Stomach (tissue), 9 donors: ENCODE data around the gene MAEA. TPM values are rescaled to one million over a fixed set of nuclear protein-coding genes. Genes with fewer than 3 reads are reported as not detected.

Experiments used
- DNase-seq, 2 donors: peaks; one replicate each; pipeline versions ENCODE4 v3.0.0 to v3.0.0-alpha.2; 2013 to 2019
- H3K27ac ChIP-seq, 5 donors: fragments of 200-600 bp in 4 of 5; sonication (generic) in 4 of 5; one replicate each; pipeline ENCODE4 v1.5.1; 2013 to 2019; ENCODE audit warnings: mild to moderate bottlenecking in 1 of 5, moderate library complexity in 1 of 5
- H3K27me3 ChIP-seq, 3 donors: fragments of 200-600 bp; sonication (generic); one replicate each; pipeline ENCODE4 v1.5.1; 2017 to 2019; ENCODE audit warnings: mixed run types in 1 of 3
- H3K36me3 ChIP-seq, 4 donors: fragments of 200-600 bp; sonication (generic); 1 replicate in 3 of 4; 2 replicates in 1 of 4; pipeline ENCODE4 v1.5.1; 2016 to 2019
- H3K4me1 ChIP-seq, 4 donors: fragments of 200-600 bp; sonication (generic); one replicate each; pipeline ENCODE4 v1.5.1; 2016 to 2019
- H3K4me3 ChIP-seq, 4 donors: fragments of 200-600 bp; sonication (generic) in 3 of 4; one replicate each; pipeline ENCODE4 v1.5.1; 2016 to 2019; ENCODE audit warnings: mild to moderate bottlenecking in 1 of 4
- H3K9me3 ChIP-seq, 4 donors: fragments of 200-600 bp; sonication (generic); one replicate each; pipeline ENCODE4 v1.5.1; 2016 to 2019
- CTCF ChIP-seq, 7 experiments: fragments of 450-650 bp in 4 of 7; fragments of 200-600 bp in 3 of 7; sonication (generic) in 3 of 7; IDR thresholded peaks; one replicate each; pipeline ENCODE4 v1.5.1; 2016 to 2019; ENCODE audit warnings: antibody characterized with exemption in 7 of 7, control low read depth in 2 of 7, mild to moderate bottlenecking in 1 of 7
- EP300 ChIP-seq: sonication (generic); formaldehyde crosslinking; IDR thresholded peaks from one replicate; pipeline ENCODE4 v1.6.1; 2017; ENCODE audit warnings: antibody characterized with exemption
- POLR2A ChIP-seq, 4 donors: fragments of 450-650 bp; IDR thresholded peaks; one replicate each; pipeline ENCODE4 v1.6.1; 2016; ENCODE audit warnings: antibody characterized with exemption in 4 of 4, control low read depth in 2 of 4, mild to moderate bottlenecking in 1 of 4, moderate library complexity in 1 of 4
- POLR2AphosphoS5 ChIP-seq, 3 donors: sonication (generic); formaldehyde crosslinking; IDR thresholded peaks; one replicate each; pipeline ENCODE4 v1.6.1; 2016; ENCODE audit warnings: antibody characterized with exemption in 3 of 3
- WGBS, 5 donors: extraction: QIAGEN DNeasy Blood & Tissue Kit in 3 of 5; methylation state at CpG; one replicate each; pipeline versions ENCODE4 v1.1.5 to v1.1.7; 2013 to 2018; 5-methylcytosine and 5-hydroxymethylcytosine counted together
- intact Hi-C: fragments of 100-400 bp; cut with DNase I; formaldehyde crosslinking; loops from one replicate; pipeline ENCODE4 v1.15.1; 2023; ENCODE audit warnings: low total_unique reads
- polyA plus RNA-seq, 3 donors: library from polyadenylated mRNA; stranded (reverse); fragments of 200-250 nt; gene quantifications; one replicate each; pipeline ENCODE4 v1.2.3, GENCODE V29; 2013
- total RNA-seq, 5 donors: library from RNA; depleted of rRNA; stranded (reverse); fragments of >200 nt; gene quantifications; one replicate each; pipeline versions ENCODE4 v1.1.0 to v1.2.3, GENCODE V29; 2014 to 2016
- donor health status: healthy with polysubstance abuse.
- donor health status: Bipolar disorder and iron deficiency.
- donor health status: healthy.

The MAEA gene
- total and polyA plus RNA-seq, 8 donors: 34.0 to 295 (median 63.0) TPM

GRCh38 chr4:1329408-1330371, 40.0 kb downstream of the MAEA start:
- H3K4me1 ChIP-seq: peaks cover 0 to 35% (median 12%) of the 10 kb centered on the region in 4 donors
- intact Hi-C loops: loop anchor here (10.0 kb wide), 1 partner anchor 75 kb away; no protein-coding TSS in a partner anchor
- WGBS, 5 donors: 56 to 70% (median 66%) methylated on average over 26 to 34 of the region's 34 CpGs
- DNase-seq: peak in 1 of 2 donors; percentile 21
- TF ChIP-seq EP300 (no peak), CTCF (IDR thresholded peaks at IDR 0.05) (no peak), POLR2A (IDR thresholded peaks at IDR 0.05) (no peak), POLR2AphosphoS5 (IDR thresholded peaks at IDR 0.05) (no peak)
- H3K27ac ChIP-seq: peak overlapping the region in 4 of 5 donors; percentile 10 to 47 (median 28)
- no peak overlapping the region for H3K4me3 ChIP-seq
- peaks cover 45 to 96% (median 94%) of the 10 kb centered on the region in 4 donors for H3K36me3 ChIP-seq
- H3K27me3 ChIP-seq: no peaks in the 10 kb centered on the region
- H3K9me3 ChIP-seq: no peaks in the 10 kb centered on the region

GRCh38 chr4:1330761-1331590, 41.3 kb downstream of the MAEA start:
- Histone ChIP-seq H3K4me1 (peaks cover 0 to 35% (median 12%) of the 10 kb centered on the region in 4 donors), H3K27ac (no peak overlapping the region), H3K4me3 (no peak overlapping the region), H3K27me3 (no peaks in the 10 kb centered on the region), H3K9me3 (no peaks in the 10 kb centered on the region), H3K36me3 (peaks cover 45 to 91% (median 88%) of the 10 kb centered on the region in 4 donors)
- peak in 1 of 2 donors; percentile 51 for DNase-seq
- WGBS, 5 donors: 73 to 88% (median 85%) methylated on average over 26 to 34 of the region's 34 CpGs
- intact Hi-C loops: loop anchor here (10.0 kb wide), 1 partner anchor 76 kb away; no protein-coding TSS in a partner anchor
- TF ChIP-seq CTCF (IDR thresholded peaks at IDR 0.05) (no peak), POLR2AphosphoS5 (IDR thresholded peaks at IDR 0.05) (no peak), POLR2A (IDR thresholded peaks at IDR 0.05) (no peak), EP300 (no peak)

GRCh38 chr4:1331591-1332353, 42.1 kb downstream of the MAEA start:
- no peak overlapping the region for H3K4me3 ChIP-seq
- H3K27ac ChIP-seq: no peak overlapping the region
- H3K9me3 ChIP-seq: no peaks in the 10 kb centered on the region
- DNase-seq: no peak
- intact Hi-C loops: loop anchor here (10.0 kb wide), 1 partner anchor 77 kb away; no protein-coding TSS in a partner anchor
- H3K36me3 ChIP-seq: peaks cover 45 to 91% (median 88%) of the 10 kb centered on the region in 4 donors
- H3K27me3 ChIP-seq: no peaks in the 10 kb centered on the region
- TF ChIP-seq EP300: no peak
- TF ChIP-seq CTCF (IDR thresholded peaks at IDR 0.05): no peak
- TF ChIP-seq POLR2AphosphoS5 (IDR thresholded peaks at IDR 0.05): no peak
- no peak for TF ChIP-seq POLR2A (IDR thresholded peaks at IDR 0.05)
- WGBS, 5 donors: 86 to 90% (median 88%) methylated on average over 17 to 21 of the region's 21 CpGs
- peaks cover 0 to 35% (median 12%) of the 10 kb centered on the region in 4 donors for H3K4me1 ChIP-seq
